GM23338 (cell line): ENCODE data around the gene TMED8. TPM values are rescaled to one million over a fixed set of nuclear protein-coding genes. Genes with fewer than 3 reads are reported as not detected.

ENCODE experiments used
- ATAC-seq: fragments of 200-7000 bp; cut with Tn5 transposase; 3 replicates; pipeline ENCODE4 v1.9.1; 2020
- DNase-seq: peaks from one replicate; pipeline ENCODE4 v3.0.0-alpha.2; 2015; ENCODE audit warnings: low spot score
- H2AFZ ChIP-seq: fragments of 200-600 bp; sonication (generic); 2 replicates; pipeline ENCODE4 v1.8.0; 2016; ENCODE audit warnings: antibody characterized with exemption, mild to moderate bottlenecking, moderate library complexity
- H3F3A ChIP-seq: fragments of 200-600 bp; sonication (generic); replicated peaks from 2 replicates; pipeline ENCODE4 v1.8.0; 2017; ENCODE audit warnings: antibody characterized with exemption, mixed run types, low read depth
- H3K27ac ChIP-seq: fragments of 200-600 bp; sonication (generic); 2 replicates; pipeline ENCODE4 v1.6.1; 2016; ENCODE audit warnings: low read depth
- H3K27me3 ChIP-seq: fragments of 200-600 bp; sonication (generic); 2 replicates; pipeline ENCODE4 v1.8.0; 2016; ENCODE audit warnings: mild to moderate bottlenecking, mixed run types, moderate library complexity; ENCODE audit not compliant: insufficient read depth
- H3K36me3 ChIP-seq: fragments of 200-600 bp; sonication (generic); 2 replicates; pipeline ENCODE4 v1.8.0; 2016; ENCODE audit warnings: mild to moderate bottlenecking; ENCODE audit not compliant: insufficient read depth
- H3K4me1 ChIP-seq: fragments of 200-600 bp; sonication (generic); 2 replicates; pipeline ENCODE4 v1.8.0; 2016; ENCODE audit warnings: mild to moderate bottlenecking, moderate library complexity; ENCODE audit not compliant: insufficient read depth
- H3K4me2 ChIP-seq: fragments of 200-600 bp; sonication (generic); 2 replicates; pipeline ENCODE4 v1.7.1; 2017; ENCODE audit warnings: mixed run types
- H3K4me3 ChIP-seq: fragments of 200-600 bp; sonication (generic); 2 replicates; pipeline ENCODE4 v1.6.1; 2016; ENCODE audit warnings: mixed run types
- H3K79me2 ChIP-seq: fragments of 200-600 bp; sonication (generic); replicated peaks from 2 replicates; pipeline ENCODE4 v1.8.0; 2017; ENCODE audit warnings: mild to moderate bottlenecking; ENCODE audit not compliant: insufficient read depth
- H3K9me2 ChIP-seq: fragments of 200-600 bp; sonication (generic); 2 replicates; pipeline ENCODE4 v1.8.0; 2017; ENCODE audit not compliant: insufficient read depth
- H4K20me1 ChIP-seq: fragments of 200-600 bp; sonication (generic); replicated peaks from 2 replicates; pipeline ENCODE4 v1.8.0; 2017; ENCODE audit warnings: mild to moderate bottlenecking; ENCODE audit not compliant: insufficient read depth
- H3K27ac Mint-ChIP-seq: 2 replicates; pipeline ENCODE4 v1.8.0; 2020; ENCODE audit warnings: inconsistent platforms, mild to moderate bottlenecking, moderate library complexity, mixed read lengths
- H3K27me3 Mint-ChIP-seq: 3 replicates; pipeline ENCODE4 v1.8.0; 2022; ENCODE audit warnings: low read depth, mild to moderate bottlenecking, moderate library complexity, mixed read lengths, inconsistent platforms; ENCODE audit not compliant: insufficient read depth, poor library complexity
- H3K36me3 Mint-ChIP-seq: 3 replicates; pipeline ENCODE4 v1.8.0; 2021; ENCODE audit warnings: low read depth, mild to moderate bottlenecking, inconsistent platforms, moderate library complexity, mixed read lengths
- H3K4me1 Mint-ChIP-seq: 3 replicates; pipeline ENCODE4 v1.8.0; 2020; ENCODE audit warnings: mild to moderate bottlenecking, inconsistent platforms, mixed read lengths
- H3K4me3 Mint-ChIP-seq: 3 replicates; pipeline ENCODE4 v1.8.0; 2021; ENCODE audit warnings: moderate library complexity, mild to moderate bottlenecking, inconsistent platforms, mixed read lengths
- H3K9me3 Mint-ChIP-seq: 3 replicates; pipeline ENCODE4 v1.8.0; 2020; ENCODE audit warnings: moderate library complexity, mild to moderate bottlenecking, inconsistent platforms, mixed read lengths
- CREB1 ChIP-seq: fragments of 250-450 bp; sonication (Bioruptor Pico); IDR thresholded peaks from 2 replicates; pipeline ENCODE4 v1.5.0; 2020; ENCODE audit warnings: low read depth, mild to moderate bottlenecking, moderate library complexity
- CTCF ChIP-seq, 2 experiments: fragments of 200-600 bp in 1 of 2; sonication (generic) in 1 of 2; conservative IDR thresholded peaks; 2 replicates each; pipeline versions ENCODE4 v1.5.1 to v1.6.1; 2016 to 2017; ENCODE audit warnings: antibody characterized with exemption in 2 of 2, low read depth in 2 of 2, mild to moderate bottlenecking in 2 of 2, moderate library complexity in 1 of 2
- EZH2 ChIP-seq: fragments of 200-600 bp; sonication (generic); IDR thresholded peaks from one replicate; pipeline ENCODE4 v1.8.0; 2017; ENCODE audit warnings: antibody characterized with exemption, mild to moderate bottlenecking, low read depth; ENCODE audit not compliant: unreplicated experiment
- EZH2phosphoT487 ChIP-seq: fragments of 200-600 bp; sonication (generic); IDR thresholded peaks from one replicate; pipeline ENCODE4 v1.8.1; 2018; ENCODE audit warnings: antibody characterized with exemption; ENCODE audit not compliant: unreplicated experiment
- JUNB ChIP-seq: IDR thresholded peaks from one replicate; pipeline ENCODE4 v1.6.1; 2016; ENCODE audit warnings: antibody characterized with exemption; ENCODE audit not compliant: unreplicated experiment
- POLR2AphosphoS5 ChIP-seq: IDR thresholded peaks from 2 replicates; pipeline ENCODE4 v1.6.1; 2016; ENCODE audit warnings: antibody characterized with exemption, low read depth
- STAT1 ChIP-seq: IDR thresholded peaks from one replicate; pipeline ENCODE4 v1.6.1; 2016; ENCODE audit warnings: antibody characterized with exemption; ENCODE audit not compliant: unreplicated experiment
- ZNF331 ChIP-seq: fragments of 250-450 bp; sonication (Bioruptor Pico); IDR thresholded peaks from 2 replicates; pipeline ENCODE4 v1.5.0; 2020; ENCODE audit warnings: low read depth, mild to moderate bottlenecking, moderate library complexity
- polyA plus RNA-seq: library from polyadenylated mRNA; unstranded; fragments of >200 nt; fragmentation: Nextera tagmentation; extraction: Ambion mirVana; gene quantifications from 2 replicates; pipeline ENCODE4 v1.2.1, GENCODE V29; 2016
- total RNA-seq: library from RNA; depleted of rRNA; stranded (reverse); fragments of >200 nt; shearing (Covaris generic); gene quantifications from 2 replicates; pipeline ENCODE4 v1.2.3, GENCODE V29; 2014
- TF ChIP-seq, protein P1 (sequence below): fragments of 250-450 bp; sonication (Bioruptor Pico); IDR thresholded peaks from 2 replicates; pipeline ENCODE4 v1.5.0; 2020; ENCODE audit warnings: mild to moderate bottlenecking, moderate library complexity

TMED8 gene
- total and polyA plus RNA-seq, 2 experiments from 2014 or later, result 4.3 to 13.8 TPM

DNA sequence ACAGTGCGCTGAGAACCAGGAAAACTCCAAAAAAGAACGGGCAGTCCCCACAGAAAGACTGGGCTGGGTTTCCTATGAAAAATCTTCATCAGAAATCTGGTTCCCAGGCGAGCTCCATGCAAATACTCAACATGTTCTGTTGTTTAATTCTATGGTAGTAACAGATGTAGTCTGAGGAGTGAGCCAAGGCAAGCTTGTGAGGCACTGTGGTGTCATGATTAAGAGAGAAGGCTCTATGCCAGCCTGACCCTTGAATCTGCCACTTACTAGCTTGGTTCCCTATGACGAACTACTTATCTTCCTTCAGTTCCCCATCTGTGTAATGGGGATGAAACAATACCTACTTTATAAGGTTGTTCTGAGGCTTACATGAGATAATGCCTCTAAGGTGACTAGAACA lies 66.9 kb downstream of the TMED8 start (continued):
- TF ChIP-seq, protein P1, sequence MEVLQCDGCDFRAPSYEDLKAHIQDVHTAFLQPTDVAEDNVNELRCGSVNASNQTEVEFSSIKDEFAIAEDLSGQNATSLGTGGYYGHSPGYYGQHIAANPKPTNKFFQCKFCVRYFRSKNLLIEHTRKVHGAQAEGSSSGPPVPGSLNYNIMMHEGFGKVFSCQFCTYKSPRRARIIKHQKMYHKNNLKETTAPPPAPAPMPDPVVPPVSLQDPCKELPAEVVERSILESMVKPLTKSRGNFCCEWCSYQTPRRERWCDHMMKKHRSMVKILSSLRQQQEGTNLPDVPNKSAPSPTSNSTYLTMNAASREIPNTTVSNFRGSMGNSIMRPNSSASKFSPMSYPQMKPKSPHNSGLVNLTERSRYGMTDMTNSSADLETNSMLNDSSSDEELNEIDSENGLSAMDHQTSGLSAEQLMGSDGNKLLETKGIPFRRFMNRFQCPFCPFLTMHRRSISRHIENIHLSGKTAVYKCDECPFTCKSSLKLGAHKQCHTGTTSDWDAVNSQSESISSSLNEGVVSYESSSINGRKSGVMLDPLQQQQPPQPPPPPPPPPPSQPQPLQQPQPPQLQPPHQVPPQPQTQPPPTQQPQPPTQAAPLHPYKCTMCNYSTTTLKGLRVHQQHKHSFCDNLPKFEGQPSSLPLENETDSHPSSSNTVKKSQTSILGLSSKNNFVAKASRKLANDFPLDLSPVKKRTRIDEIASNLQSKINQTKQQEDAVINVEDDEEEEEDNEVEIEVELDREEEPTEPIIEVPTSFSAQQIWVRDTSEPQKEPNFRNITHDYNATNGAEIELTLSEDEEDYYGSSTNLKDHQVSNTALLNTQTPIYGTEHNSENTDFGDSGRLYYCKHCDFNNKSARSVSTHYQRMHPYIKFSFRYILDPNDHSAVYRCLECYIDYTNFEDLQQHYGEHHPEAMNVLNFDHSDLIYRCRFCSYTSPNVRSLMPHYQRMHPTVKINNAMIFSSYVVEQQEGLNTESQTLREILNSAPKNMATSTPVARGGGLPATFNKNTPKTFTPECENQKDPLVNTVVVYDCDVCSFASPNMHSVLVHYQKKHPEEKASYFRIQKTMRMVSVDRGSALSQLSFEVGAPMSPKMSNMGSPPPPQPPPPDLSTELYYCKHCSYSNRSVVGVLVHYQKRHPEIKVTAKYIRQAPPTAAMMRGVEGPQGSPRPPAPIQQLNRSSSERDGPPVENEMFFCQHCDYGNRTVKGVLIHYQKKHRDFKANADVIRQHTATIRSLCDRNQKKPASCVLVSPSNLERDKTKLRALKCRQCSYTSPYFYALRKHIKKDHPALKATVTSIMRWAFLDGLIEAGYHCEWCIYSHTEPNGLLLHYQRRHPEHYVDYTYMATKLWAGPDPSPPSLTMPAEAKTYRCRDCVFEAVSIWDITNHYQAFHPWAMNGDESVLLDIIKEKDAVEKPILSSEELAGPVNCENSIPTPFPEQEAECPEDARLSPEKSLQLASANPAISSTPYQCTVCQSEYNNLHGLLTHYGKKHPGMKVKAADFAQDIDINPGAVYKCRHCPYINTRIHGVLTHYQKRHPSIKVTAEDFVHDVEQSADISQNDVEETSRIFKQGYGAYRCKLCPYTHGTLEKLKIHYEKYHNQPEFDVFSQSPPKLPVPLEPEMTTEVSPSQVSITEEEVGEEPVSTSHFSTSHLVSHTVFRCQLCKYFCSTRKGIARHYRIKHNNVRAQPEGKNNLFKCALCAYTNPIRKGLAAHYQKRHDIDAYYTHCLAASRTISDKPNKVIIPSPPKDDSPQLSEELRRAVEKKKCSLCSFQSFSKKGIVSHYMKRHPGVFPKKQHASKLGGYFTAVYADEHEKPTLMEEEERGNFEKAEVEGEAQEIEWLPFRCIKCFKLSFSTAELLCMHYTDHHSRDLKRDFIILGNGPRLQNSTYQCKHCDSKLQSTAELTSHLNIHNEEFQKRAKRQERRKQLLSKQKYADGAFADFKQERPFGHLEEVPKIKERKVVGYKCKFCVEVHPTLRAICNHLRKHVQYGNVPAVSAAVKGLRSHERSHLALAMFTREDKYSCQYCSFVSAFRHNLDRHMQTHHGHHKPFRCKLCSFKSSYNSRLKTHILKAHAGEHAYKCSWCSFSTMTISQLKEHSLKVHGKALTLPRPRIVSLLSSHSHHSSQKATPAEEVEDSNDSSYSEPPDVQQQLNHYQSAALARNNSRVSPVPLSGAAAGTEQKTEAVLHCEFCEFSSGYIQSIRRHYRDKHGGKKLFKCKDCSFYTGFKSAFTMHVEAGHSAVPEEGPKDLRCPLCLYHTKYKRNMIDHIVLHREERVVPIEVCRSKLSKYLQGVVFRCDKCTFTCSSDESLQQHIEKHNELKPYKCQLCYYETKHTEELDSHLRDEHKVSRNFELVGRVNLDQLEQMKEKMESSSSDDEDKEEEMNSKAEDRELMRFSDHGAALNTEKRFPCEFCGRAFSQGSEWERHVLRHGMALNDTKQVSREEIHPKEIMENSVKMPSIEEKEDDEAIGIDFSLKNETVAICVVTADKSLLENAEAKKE (CRISPR knock-in tag), result no peak
- no peak for TF ChIP-seq ZNF331 (CRISPR knock-in tag)
- TF ChIP-seq EZH2phosphoT487, result no peak
- TF ChIP-seq JUNB, result no peak
- TF ChIP-seq CTCF (conservative IDR thresholded peaks at IDR 0.05; ENCODE audit: low read depth in 2 of 2), result no peak
- TF ChIP-seq CREB1 (CRISPR knock-in tag), result no peak
- TF ChIP-seq EZH2, result no peak
- TF ChIP-seq STAT1, result no peak

- H3K27ac Mint-ChIP-seq, result no peak overlapping the region
- Histone ChIP-seq H3K79me2 (peaks cover 23% of the 10 kb centered on the region), H3K27me3 (no peaks in the 10 kb centered on the region), H3K27ac (no peak overlapping the region), H4K20me1 (no peaks in the 10 kb centered on the region), H3K4me3 (no peak overlapping the region), H3K36me3 (no peaks in the 10 kb centered on the region; the same call in 1 of the 2 replicates), H3F3A (0 out of 2 replicates have a peak, but pooled peaks cover 4% of the 10 kb centered on the region), H3K4me1 (peaks cover 16% of the 10 kb centered on the region), H3K9me2 (no peaks in the 10 kb centered on the region), H2AFZ (no peak overlapping the region), H3K4me2 (no peak overlapping the region)
- H3K27me3 Mint-ChIP-seq, result peaks cover 2% of the 10 kb centered on the region
- ATAC-seq, result no peak
- no peak for DNase-seq
- no peaks in the 10 kb centered on the region; the same call in 2 of the 3 replicates for H3K36me3 Mint-ChIP-seq
- H3K9me3 Mint-ChIP-seq, result no peaks in the 10 kb centered on the region
- H3K4me1 Mint-ChIP-seq, result peaks cover 19% of the 10 kb centered on the region
- H3K4me3 Mint-ChIP-seq, result no peak overlapping the region
- no peak for TF ChIP-seq POLR2AphosphoS5
- TF ChIP-seq JUNB, result no peak
- TF ChIP-seq CTCF (conservative IDR thresholded peaks at IDR 0.05; ENCODE audit: low read depth in 2 of 2), result no peak
- TF ChIP-seq CREB1 (CRISPR knock-in tag), result no peak
Measured at GRCh38 chr14:77309131-77309530, 67.8 kb downstream of the TMED8 start.
